Cardiac muscle cell (in vitro differentiated cells and primary cell): ENCODE results near the gene CLCA4. TPM values are rescaled to one million over a fixed set of nuclear protein-coding genes. Genes with fewer than 3 reads are reported as not detected.

ENCODE experiments used
- DNase-seq, 2 donors: peaks; one replicate each; pipeline versions ENCODE4 v3.0.0 to v3.0.0-alpha.2; 2010 to 2017; ENCODE audit warnings: low read depth in 1 of 2, low spot score in 1 of 2
- H3K27ac ChIP-seq: fragments of 200-600 bp; sonication (generic); 2 replicates; pipeline ENCODE4 v1.5.1; 2016
- H3K27me3 ChIP-seq: fragments of 200-600 bp; sonication (generic); 2 replicates; pipeline ENCODE4 v1.6.0; 2016; ENCODE audit warnings: control low read depth
- H3K36me3 ChIP-seq: fragments of 200-600 bp; sonication (generic); 2 replicates; pipeline ENCODE4 v1.5.1; 2016; ENCODE audit warnings: control low read depth
- H3K4me1 ChIP-seq: fragments of 200-600 bp; sonication (generic); 2 replicates; pipeline ENCODE4 v1.8.1; 2017; ENCODE audit warnings: low read depth, mild to moderate bottlenecking, mixed run types
- H3K4me3 ChIP-seq: fragments of 200-600 bp; sonication (generic); 2 replicates; pipeline ENCODE4 v1.5.1; 2016; ENCODE audit warnings: mild to moderate bottlenecking
- H3K9me3 ChIP-seq: fragments of 200-600 bp; sonication (generic); 2 replicates; pipeline ENCODE4 v1.5.1; 2017; ENCODE audit warnings: low read depth, mild to moderate bottlenecking, control low read depth
- polyA plus RNA-seq: library from polyadenylated mRNA; unstranded; fragments of >200 nt; fragmentation: Nextera tagmentation; extraction: Ambion mirVana; gene quantifications from 2 replicates; pipeline ENCODE4 v1.2.1, GENCODE V29; 2016
- total RNA-seq: library from RNA; depleted of rRNA; stranded (reverse); fragments of >200 nt; gene quantifications from 2 replicates; pipeline ENCODE4 v1.2.3, GENCODE V29; 2016
- TF ChIP-seq, protein P1 (sequence below): IDR thresholded peaks from 2 replicates; pipeline ENCODE4 v1.5.1; 2012; ENCODE audit warnings: low read depth, mild to moderate bottlenecking, low read length

The CLCA4 gene
- total and polyA plus RNA-seq, 2 experiments from 2014 or later: not detected

DNA sequence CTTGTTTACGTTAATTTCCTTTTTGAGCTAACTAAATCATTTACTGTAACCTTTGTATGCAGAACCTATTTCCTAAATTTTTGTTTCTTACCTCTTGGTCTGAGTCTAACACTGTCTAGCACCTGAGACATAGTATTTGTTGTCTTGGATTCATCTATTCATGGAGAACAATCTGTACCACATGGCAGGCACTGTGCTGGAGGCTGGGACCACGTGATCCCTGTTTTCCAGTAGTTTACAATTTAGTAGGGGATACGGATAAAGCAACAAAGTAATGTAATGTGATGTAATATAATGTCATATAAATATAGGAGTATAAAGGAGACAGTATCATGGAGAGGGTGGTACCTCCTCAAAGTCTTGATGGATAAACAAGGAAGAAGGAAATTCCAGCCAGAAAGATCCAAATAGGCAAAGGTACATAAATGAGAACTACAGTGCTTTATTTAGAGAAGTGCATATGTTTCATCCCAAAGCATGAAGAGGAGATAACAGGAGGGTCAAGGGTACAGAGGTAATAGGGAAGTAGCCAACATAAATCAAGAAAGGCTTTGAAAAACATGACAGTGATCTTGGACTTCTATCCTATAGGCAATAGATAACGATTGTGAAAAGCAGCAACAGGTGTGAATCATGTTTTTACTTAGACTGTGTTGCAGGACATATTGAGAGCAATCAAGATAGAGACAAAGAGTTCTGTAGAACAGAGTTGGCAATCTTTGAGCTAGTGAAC is 25.9 kb upstream of the CLCA4 start:
- no peak for DNase-seq
- H3K27me3 ChIP-seq: no peaks in the 10 kb centered on the region
- TF ChIP-seq, protein P1, sequence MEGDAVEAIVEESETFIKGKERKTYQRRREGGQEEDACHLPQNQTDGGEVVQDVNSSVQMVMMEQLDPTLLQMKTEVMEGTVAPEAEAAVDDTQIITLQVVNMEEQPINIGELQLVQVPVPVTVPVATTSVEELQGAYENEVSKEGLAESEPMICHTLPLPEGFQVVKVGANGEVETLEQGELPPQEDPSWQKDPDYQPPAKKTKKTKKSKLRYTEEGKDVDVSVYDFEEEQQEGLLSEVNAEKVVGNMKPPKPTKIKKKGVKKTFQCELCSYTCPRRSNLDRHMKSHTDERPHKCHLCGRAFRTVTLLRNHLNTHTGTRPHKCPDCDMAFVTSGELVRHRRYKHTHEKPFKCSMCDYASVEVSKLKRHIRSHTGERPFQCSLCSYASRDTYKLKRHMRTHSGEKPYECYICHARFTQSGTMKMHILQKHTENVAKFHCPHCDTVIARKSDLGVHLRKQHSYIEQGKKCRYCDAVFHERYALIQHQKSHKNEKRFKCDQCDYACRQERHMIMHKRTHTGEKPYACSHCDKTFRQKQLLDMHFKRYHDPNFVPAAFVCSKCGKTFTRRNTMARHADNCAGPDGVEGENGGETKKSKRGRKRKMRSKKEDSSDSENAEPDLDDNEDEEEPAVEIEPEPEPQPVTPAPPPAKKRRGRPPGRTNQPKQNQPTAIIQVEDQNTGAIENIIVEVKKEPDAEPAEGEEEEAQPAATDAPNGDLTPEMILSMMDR: no peak
- no peak overlapping the region for H3K27ac ChIP-seq
- no peaks in the 10 kb centered on the region for H3K9me3 ChIP-seq
- H3K4me1 ChIP-seq: no peaks in the 10 kb centered on the region
- H3K36me3 ChIP-seq: no peaks in the 10 kb centered on the region
- H3K4me3 ChIP-seq: no peak overlapping the region

DNA sequence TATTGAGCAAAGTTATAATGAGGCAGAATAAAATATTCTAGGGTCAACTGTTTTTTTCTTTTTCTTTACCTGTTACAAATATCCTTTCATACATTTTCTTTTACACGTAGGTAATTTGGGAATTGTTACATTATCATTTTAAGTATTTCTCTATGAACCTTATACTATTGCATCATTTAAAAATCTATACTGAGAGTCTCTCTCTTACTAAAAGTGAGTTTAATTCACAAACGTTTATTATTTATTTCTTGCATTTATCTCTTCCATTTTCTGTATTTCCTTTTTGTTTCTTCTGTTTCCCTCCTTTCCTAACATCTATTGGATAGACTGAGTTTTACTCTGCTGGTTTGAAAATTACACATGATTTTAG is 25.4 kb upstream of the CLCA4 start:
- no peak for DNase-seq
- no peaks in the 10 kb centered on the region for H3K27me3 ChIP-seq
- TF ChIP-seq, protein P1: no peak
- no peaks in the 10 kb centered on the region for H3K4me1 ChIP-seq
- no peaks in the 10 kb centered on the region for H3K36me3 ChIP-seq
- H3K4me3 ChIP-seq: no peak overlapping the region
- H3K27ac ChIP-seq: no peak overlapping the region
- no peaks in the 10 kb centered on the region for H3K9me3 ChIP-seq

- H3K4me3 ChIP-seq: no peak overlapping the region
- TF ChIP-seq, protein P1: no peak
- no peaks in the 10 kb centered on the region for H3K4me1 ChIP-seq
- no peaks in the 10 kb centered on the region for H3K36me3 ChIP-seq
- no peak for DNase-seq
- no peak overlapping the region for H3K27ac ChIP-seq
- no peaks in the 10 kb centered on the region for H3K27me3 ChIP-seq
- no peaks in the 10 kb centered on the region for H3K9me3 ChIP-seq
These were observed 24.6 kb upstream of the CLCA4 start for GRCh38 chr1:86522240-86522639.

- Histone ChIP-seq H3K4me3 (no peak overlapping the region), H3K9me3 (no peaks in the 10 kb centered on the region), H3K36me3 (no peaks in the 10 kb centered on the region), H3K27me3 (no peaks in the 10 kb centered on the region), H3K27ac (no peak overlapping the region), H3K4me1 (no peaks in the 10 kb centered on the region)
- no peak for DNase-seq
- TF ChIP-seq, protein P1: no peak
These were observed 23.1 kb upstream of the CLCA4 start for GRCh38 chr1:86523670-86524354.

- H3K36me3 ChIP-seq: no peaks in the 10 kb centered on the region
- TF ChIP-seq, protein P1: no peak
These were observed 19.6 kb upstream of the CLCA4 start for GRCh38 chr1:86527306-86527705.

More at GRCh38 chr1:86527306-86527705, 19.6 kb upstream of the CLCA4 start:
- H3K27me3 ChIP-seq: no peaks in the 10 kb centered on the region
- H3K27ac ChIP-seq: no peak overlapping the region
- no peaks in the 10 kb centered on the region for H3K9me3 ChIP-seq
- H3K4me3 ChIP-seq: no peak overlapping the region
- DNase-seq: no peak
- H3K4me1 ChIP-seq: no peaks in the 10 kb centered on the region
